Fibroblast of villous mesenchyme (primary cell): ENCODE data around the gene FOXB2. TPM values are rescaled to one million over a fixed set of nuclear protein-coding genes. Genes with fewer than 3 reads are reported as not detected.
"Not testable (repeated sequence)": the region's sequence is repeated elsewhere in the genome, so short reads cannot be mapped to it uniquely, and the experiment has no call there.

Experiments
- DNase-seq: peaks from one replicate; pipeline ENCODE4 v3.0.0-alpha.2; 2010; ENCODE audit warnings: low read depth
- H3K4me3 ChIP-seq: 2 replicates; pipeline ENCODE4 v1.5.1; 2011; ENCODE audit warnings: low read depth, mild to moderate bottlenecking, low read length
- CTCF ChIP-seq: IDR thresholded peaks from 2 replicates; pipeline ENCODE4 v1.5.1; 2012; ENCODE audit warnings: low read depth, mild to moderate bottlenecking, low read length; ENCODE audit not compliant: insufficient read depth
- total RNA-seq: library from RNA; depleted of rRNA; stranded (reverse); fragments of >200 nt; gene quantifications from 2 replicates; pipeline ENCODE4 v1.2.3, GENCODE V29; 2012

Gene FOXB2
- total RNA-seq, 1 donor = not detected

GRCh38 chr9:77024776-77025545 is 5.5 kb downstream of the FOXB2 start:
- H3K4me3 ChIP-seq = no peak overlapping the region
- no peak for DNase-seq
- TF ChIP-seq CTCF = no peak

GRCh38 chr9:77028478-77028877 is 9.0 kb downstream of the FOXB2 start:
- H3K4me3 ChIP-seq = no peak overlapping the region
- no peak for TF ChIP-seq CTCF
- no peak for DNase-seq

- H3K4me3 ChIP-seq = no peak overlapping the region
- no peak for TF ChIP-seq CTCF
- DNase-seq = no peak
Measured at GRCh38 chr9:77030045-77030444, 10.6 kb downstream of the FOXB2 start.

GRCh38 chr9:77038281-77039036 is 19.0 kb downstream of the FOXB2 start:
- no peak for DNase-seq
- no peak for TF ChIP-seq CTCF

GRCh38 chr9:77040340-77040739 is 20.9 kb downstream of the FOXB2 start:
- no peak for DNase-seq
- H3K4me3 ChIP-seq = no peak overlapping the region
- TF ChIP-seq CTCF = no peak

More at GRCh38 chr9:77038281-77039036, 19.0 kb downstream of the FOXB2 start:
- H3K4me3 ChIP-seq = no peak overlapping the region

GRCh38 chr9:77043743-77044142 is 24.3 kb downstream of the FOXB2 start:
- H3K4me3 ChIP-seq, DNase-seq: not testable (repeated sequence)

GRCh38 chr9:77060681-77061080 is 41.2 kb downstream of the FOXB2 start:
- DNase-seq = not testable (repeated sequence)

More at GRCh38 chr9:77060681-77061080, 41.2 kb downstream of the FOXB2 start:
- H3K4me3 ChIP-seq = not testable (repeated sequence)
